Transverse colon (tissue), 4 donors: ENCODE measurements around the gene COL8A1. TPM values are rescaled to one million over a fixed set of nuclear protein-coding genes. Genes with fewer than 3 reads are reported as not detected.

Source experiments
- DNase-seq: peaks from one replicate; pipeline ENCODE4 v3.0.0-alpha.2; 2019
- H3K27ac ChIP-seq, 4 donors: fragments of 200-600 bp; sonication (generic); 2 replicates each; pipeline ENCODE4 v1.5.1; 2016 to 2018; ENCODE audit warnings: inconsistent platforms in 4 of 4
- H3K27me3 ChIP-seq: fragments of 200-600 bp; sonication (generic); 2 replicates; pipeline ENCODE4 v1.5.1; 2017; ENCODE audit warnings: inconsistent platforms
- H3K36me3 ChIP-seq, 4 donors: fragments of 200-600 bp; sonication (generic); 2 replicates each; pipeline ENCODE4 v1.5.1; 2017 to 2019; ENCODE audit warnings: inconsistent platforms in 4 of 4
- H3K4me1 ChIP-seq, 4 donors: fragments of 200-600 bp; sonication (generic); 2 replicates each; pipeline ENCODE4 v1.5.1; 2017 to 2020; ENCODE audit warnings: inconsistent platforms in 4 of 4
- H3K4me3 ChIP-seq, 4 donors: fragments of 200-600 bp; sonication (generic); 1 replicate in 1 of 4; 2 replicates in 3 of 4; pipeline versions ENCODE4 v1.5.1 to v1.6.1; 2017 to 2019; ENCODE audit warnings: inconsistent platforms in 4 of 4
- H3K9me3 ChIP-seq, 2 donors: fragments of 200-600 bp; sonication (generic); 2 replicates each; pipeline ENCODE4 v1.5.1; 2017 to 2019; ENCODE audit warnings: inconsistent platforms in 2 of 2
- CTCF ChIP-seq, 5 experiments: fragments of 200-600 bp in 3 of 5; fragments of 450-650 bp in 2 of 5; sonication (generic) in 3 of 5; IDR thresholded peaks; 1 replicate in 2 of 5; 2 replicates in 3 of 5; pipeline ENCODE4 v1.5.1; 2016 to 2017; ENCODE audit warnings: antibody characterized with exemption in 5 of 5, inconsistent platforms in 3 of 5, mild to moderate bottlenecking in 2 of 5, moderate library complexity in 1 of 5
- EP300 ChIP-seq: sonication (generic); formaldehyde crosslinking; IDR thresholded peaks from one replicate; pipeline ENCODE4 v1.6.1; 2017; ENCODE audit warnings: antibody characterized with exemption, low read depth
- POLR2A ChIP-seq: fragments of 450-650 bp; IDR thresholded peaks from one replicate; pipeline ENCODE4 v1.6.1; 2016; ENCODE audit warnings: antibody characterized with exemption, mild to moderate bottlenecking, moderate library complexity
- POLR2AphosphoS5 ChIP-seq, 3 donors: sonication (generic); formaldehyde crosslinking; IDR thresholded peaks; one replicate each; pipeline ENCODE4 v1.6.1; 2016; ENCODE audit warnings: antibody characterized with exemption in 3 of 3
- WGBS, 2 donors: methylation state at CpG; one replicate each; pipeline ENCODE4 v1.1.5; 2018; ENCODE audit warnings: low coverage in 1 of 2; 5-methylcytosine and 5-hydroxymethylcytosine counted together
- in situ Hi-C, 4 donors: fragments of 200-750 bp; cut with MboI; loops; one replicate each; pipeline versions ENCODE4 v1.15.0 to v1.15.1; 2017; ENCODE audit warnings: low sequenced_read_pairs in 3 of 4, low pct_ligation_motif_present in 1 of 4, low pct_unique_long_range_greater_than_20kb in 1 of 4
- intact Hi-C: fragments of 100-400 bp; cut with DNase I; formaldehyde crosslinking; loops from one replicate; pipeline ENCODE4 v1.15.1; 2023; ENCODE audit warnings: low total_unique reads
- total RNA-seq, 4 donors: library from RNA; depleted of rRNA; stranded (reverse); fragments of >200 nt; gene quantifications; one replicate each; pipeline ENCODE4 v1.1.0, GENCODE V29; 2016

COL8A1 gene
- total RNA-seq, 4 donors from 2014 or later, result 1.5 to 10.5 (median 3.7) TPM

GRCh38 chr3:99795573-99795972 lies 157.2 kb downstream of the COL8A1 start:
- Histone ChIP-seq H3K4me1 (no peaks in the 10 kb centered on the region), H3K27ac (no peak overlapping the region), H3K36me3 (no peaks in the 10 kb centered on the region), H3K9me3 (no peaks in the 10 kb centered on the region), H3K4me3 (no peak overlapping the region), H3K27me3 (no peaks in the 10 kb centered on the region)
- intact Hi-C loops, result no loop called here
- no peak for DNase-seq
- no peak for TF ChIP-seq CTCF (IDR thresholded peaks at IDR 0.05)
- TF ChIP-seq POLR2AphosphoS5 (IDR thresholded peaks at IDR 0.05), result no peak
- no peak for TF ChIP-seq EP300
- TF ChIP-seq POLR2A, result no peak
- WGBS, 2 donors, result 72% methylated on average over 15 of the region's 15 CpGs; no CpG with 5 or more reads in 1 of the 2 donors
- in situ Hi-C loops, result no loop called here

- H3K4me3 ChIP-seq, result no peak overlapping the region
- no peaks in the 10 kb centered on the region for H3K4me1 ChIP-seq
- intact Hi-C loops (no loop called here), in situ Hi-C loops (no loop called here)
- H3K27me3 ChIP-seq, result no peaks in the 10 kb centered on the region
- H3K9me3 ChIP-seq, result peaks cover 0 to 3% of the 10 kb centered on the region in 2 donors
- TF ChIP-seq CTCF (IDR thresholded peaks at IDR 0.05), result no peak
- no peak for TF ChIP-seq POLR2AphosphoS5 (IDR thresholded peaks at IDR 0.05)
- no peak for TF ChIP-seq POLR2A
- no peak for TF ChIP-seq EP300
- WGBS, 2 donors, result 76 to 77% methylated on average over 3 to 4 of the region's 4 CpGs
- no peaks in the 10 kb centered on the region for H3K36me3 ChIP-seq
- H3K27ac ChIP-seq, result no peak overlapping the region
- DNase-seq, result no peak
Measured at GRCh38 chr3:99799422-99799821, 161.0 kb downstream of the COL8A1 start.

GRCh38 chr3:99803297-99803696 lies 164.9 kb downstream of the COL8A1 start:
- no peak for DNase-seq
- TF ChIP-seq POLR2AphosphoS5 (IDR thresholded peaks at IDR 0.05) (no peak), CTCF (IDR thresholded peaks at IDR 0.05) (no peak), EP300 (no peak), POLR2A (no peak)
- Histone ChIP-seq H3K27me3 (no peaks in the 10 kb centered on the region), H3K9me3 (peaks cover 9 to 17% of the 10 kb centered on the region in 2 donors), H3K4me3 (no peak overlapping the region), H3K36me3 (no peaks in the 10 kb centered on the region), H3K27ac (no peak overlapping the region), H3K4me1 (no peaks in the 10 kb centered on the region)
- WGBS, 2 donors, result 89 to 93% methylated on average over 1 of the region's 1 CpG
- intact Hi-C loops (no loop called here), in situ Hi-C loops (no loop called here)

- no peak overlapping the region for H3K27ac ChIP-seq
- DNase-seq, result no peak
- 83 to 94% methylated on average over 1 to 2 of the region's 2 CpGs for WGBS, 2 donors
- H3K4me3 ChIP-seq, result no peak overlapping the region
- H3K9me3 ChIP-seq, result peaks cover 9 to 17% of the 10 kb centered on the region in 2 donors
- TF ChIP-seq POLR2A, result no peak
- TF ChIP-seq CTCF (IDR thresholded peaks at IDR 0.05), result no peak
- intact Hi-C loops, result loop anchor here (5.0 kb wide), 2 partner anchors 612 to 1692 kb away; no protein-coding TSS in a partner anchor
- H3K4me1 ChIP-seq, result no peaks in the 10 kb centered on the region
- no peaks in the 10 kb centered on the region for H3K27me3 ChIP-seq
- in situ Hi-C loops, result no loop called here
- H3K36me3 ChIP-seq, result no peaks in the 10 kb centered on the region
Measured at GRCh38 chr3:99805160-99805559, 166.8 kb downstream of the COL8A1 start.
